SU-DHL-6 (cell line): ENCODE data around the gene CFAP161.

Experiments used
- H2AFZ ChIP-seq: fragments of 200-600 bp; sonication (generic); 2 replicates; pipeline ENCODE4 v1.6.1; 2014; ENCODE audit warnings: low read depth, mild to moderate bottlenecking, moderate library complexity, mixed read lengths, antibody characterized with exemption, low read length; ENCODE audit not compliant: severe bottlenecking
- H3F3A ChIP-seq: fragments of 200-600 bp; shearing (Covaris generic); 2 replicates; pipeline ENCODE4 v1.6.0; 2016; ENCODE audit warnings: antibody characterized with exemption, mild to moderate bottlenecking; ENCODE audit not compliant: insufficient read depth
- H3K27ac ChIP-seq: fragments of 200-600 bp; sonication (generic); 2 replicates; pipeline ENCODE4 v1.5.1; 2016; ENCODE audit warnings: low read depth, mild to moderate bottlenecking, low read length, moderate library complexity, mixed read lengths
- H3K27me3 ChIP-seq: fragments of 200-600 bp; sonication (generic), shearing (Covaris generic); 2 replicates; pipeline ENCODE4 v1.6.0; 2014; ENCODE audit warnings: mild to moderate bottlenecking, low read length
- H3K36me3 ChIP-seq: fragments of 200-600 bp; sonication (generic); 2 replicates; pipeline ENCODE4 v1.6.1; 2014; ENCODE audit warnings: mild to moderate bottlenecking, low read length, mixed read lengths
- H3K4me2 ChIP-seq: fragments of 300-600, 200-600 bp; shearing (Covaris generic), sonication (generic); 2 replicates; pipeline ENCODE4 v1.6.0; 2014; ENCODE audit warnings: low read length, low read depth, mild to moderate bottlenecking; ENCODE audit not compliant: poor library complexity, severe bottlenecking
- H3K4me3 ChIP-seq: fragments of 200-600 bp; sonication (generic); 2 replicates; pipeline ENCODE4 v1.5.1; 2014; ENCODE audit warnings: antibody characterized with exemption, low read length, mild to moderate bottlenecking, mixed read lengths; ENCODE audit not compliant: insufficient read depth, poor library complexity, severe bottlenecking
- H3K79me2 ChIP-seq: fragments of 200-600 bp; sonication (generic); 2 replicates; pipeline ENCODE4 v1.6.1; 2014; ENCODE audit warnings: mild to moderate bottlenecking, low read length, moderate library complexity; ENCODE audit not compliant: insufficient read depth
- H3K9ac ChIP-seq: fragments of 200-600 bp; sonication (generic); 2 replicates; pipeline ENCODE4 v1.7.0; 2014; ENCODE audit warnings: mild to moderate bottlenecking, low read length
- H3K9me2 ChIP-seq: fragments of 200-600 bp; sonication (generic); replicated peaks from 2 replicates; pipeline ENCODE4 v1.6.1; 2014; ENCODE audit warnings: low read length; ENCODE audit not compliant: insufficient read depth
- H3K9me3 ChIP-seq: fragments of 200-600 bp; sonication (generic); 2 replicates; pipeline ENCODE4 v1.6.1; 2014; ENCODE audit warnings: low read length, mixed read lengths; ENCODE audit not compliant: insufficient read depth
- H4K20me1 ChIP-seq: fragments of 200-600 bp; sonication (generic); 2 replicates; pipeline ENCODE4 v1.6.1; 2014; ENCODE audit warnings: low read depth, mild to moderate bottlenecking, antibody characterized with exemption, low read length, moderate library complexity, mixed read lengths
- EZH2phosphoT487 ChIP-seq: fragments of 200-600 bp; sonication (generic), shearing (Covaris generic); conservative IDR thresholded peaks from 2 replicates; pipeline ENCODE4 v1.6.1; 2018; ENCODE audit warnings: mild to moderate bottlenecking, antibody characterized with exemption, low read length, moderate library complexity, mixed read lengths
- TF ChIP-seq, protein P1 (sequence below): fragments of 200-600 bp; sonication (generic); IDR thresholded peaks from one replicate; pipeline ENCODE4 v1.5.1; 2017; ENCODE audit warnings: antibody characterized with exemption, mild to moderate bottlenecking, low read length, moderate library complexity; ENCODE audit not compliant: insufficient read depth, poor library complexity, severe bottlenecking

CFAP161 gene

DNA sequence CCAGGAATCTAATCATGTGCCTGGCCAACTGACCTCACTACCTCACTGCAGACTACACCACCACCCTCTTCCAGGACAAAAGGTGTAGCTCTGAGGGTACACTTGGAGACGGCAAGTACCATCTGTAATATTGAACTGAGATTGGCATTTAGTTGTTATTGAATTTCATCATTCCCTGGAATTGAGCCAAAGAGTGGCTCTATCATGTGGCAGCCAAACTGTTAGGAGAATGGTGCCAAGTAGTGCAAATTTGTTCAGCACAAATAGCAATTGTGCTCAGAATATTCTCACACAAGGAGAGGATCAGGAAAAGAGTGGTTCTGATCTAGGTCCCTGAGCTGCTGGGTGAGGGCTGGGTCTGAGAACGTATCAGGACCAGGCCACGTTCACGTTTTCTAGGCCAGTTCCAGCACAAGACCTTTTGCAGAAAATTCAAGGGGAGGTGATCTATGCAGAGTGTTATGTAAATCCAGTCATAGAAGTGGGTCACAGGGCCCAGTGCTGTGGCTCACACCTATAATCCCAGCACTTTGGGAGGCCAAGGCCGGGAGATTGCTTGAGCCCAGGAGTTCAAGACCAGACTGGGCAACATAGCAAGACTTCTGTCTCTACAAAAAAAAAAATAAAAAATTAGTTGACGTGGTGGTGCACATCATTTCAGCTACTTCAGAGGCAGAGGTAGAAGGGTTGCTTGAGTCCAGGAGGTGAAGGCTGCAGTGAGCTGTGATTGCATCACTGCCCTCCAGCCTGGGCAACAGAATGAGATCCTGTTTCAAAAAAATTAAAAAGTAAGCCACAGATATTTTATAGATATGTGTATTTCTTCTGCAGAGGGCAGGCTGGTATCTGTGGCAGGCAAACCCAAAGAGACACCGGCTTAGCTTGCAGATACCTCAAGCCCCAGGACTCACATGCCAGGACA, 31.9 kb upstream of the CFAP161 start:
- no peaks in the 10 kb centered on the region for H3K9me2 ChIP-seq
- H3K36me3 ChIP-seq: no peaks in the 10 kb centered on the region
- H3K9me3 ChIP-seq: no peaks in the 10 kb centered on the region
- TF ChIP-seq EZH2phosphoT487: no peak
- TF ChIP-seq, protein P1, sequence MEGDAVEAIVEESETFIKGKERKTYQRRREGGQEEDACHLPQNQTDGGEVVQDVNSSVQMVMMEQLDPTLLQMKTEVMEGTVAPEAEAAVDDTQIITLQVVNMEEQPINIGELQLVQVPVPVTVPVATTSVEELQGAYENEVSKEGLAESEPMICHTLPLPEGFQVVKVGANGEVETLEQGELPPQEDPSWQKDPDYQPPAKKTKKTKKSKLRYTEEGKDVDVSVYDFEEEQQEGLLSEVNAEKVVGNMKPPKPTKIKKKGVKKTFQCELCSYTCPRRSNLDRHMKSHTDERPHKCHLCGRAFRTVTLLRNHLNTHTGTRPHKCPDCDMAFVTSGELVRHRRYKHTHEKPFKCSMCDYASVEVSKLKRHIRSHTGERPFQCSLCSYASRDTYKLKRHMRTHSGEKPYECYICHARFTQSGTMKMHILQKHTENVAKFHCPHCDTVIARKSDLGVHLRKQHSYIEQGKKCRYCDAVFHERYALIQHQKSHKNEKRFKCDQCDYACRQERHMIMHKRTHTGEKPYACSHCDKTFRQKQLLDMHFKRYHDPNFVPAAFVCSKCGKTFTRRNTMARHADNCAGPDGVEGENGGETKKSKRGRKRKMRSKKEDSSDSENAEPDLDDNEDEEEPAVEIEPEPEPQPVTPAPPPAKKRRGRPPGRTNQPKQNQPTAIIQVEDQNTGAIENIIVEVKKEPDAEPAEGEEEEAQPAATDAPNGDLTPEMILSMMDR: no peak
- H3K4me2 ChIP-seq: no peak overlapping the region
- H3K9ac ChIP-seq: no peak overlapping the region
- H2AFZ ChIP-seq: no peak overlapping the region
- no peaks in the 10 kb centered on the region for H4K20me1 ChIP-seq
- H3K79me2 ChIP-seq: no peaks in the 10 kb centered on the region
- no peak overlapping the region for H3K4me3 ChIP-seq
- no peaks in the 10 kb centered on the region for H3F3A ChIP-seq
- H3K27ac ChIP-seq: no peak overlapping the region
- 0 out of 2 replicates have a peak, but pooled peaks cover 5% of the 10 kb centered on the region for H3K27me3 ChIP-seq

DNA sequence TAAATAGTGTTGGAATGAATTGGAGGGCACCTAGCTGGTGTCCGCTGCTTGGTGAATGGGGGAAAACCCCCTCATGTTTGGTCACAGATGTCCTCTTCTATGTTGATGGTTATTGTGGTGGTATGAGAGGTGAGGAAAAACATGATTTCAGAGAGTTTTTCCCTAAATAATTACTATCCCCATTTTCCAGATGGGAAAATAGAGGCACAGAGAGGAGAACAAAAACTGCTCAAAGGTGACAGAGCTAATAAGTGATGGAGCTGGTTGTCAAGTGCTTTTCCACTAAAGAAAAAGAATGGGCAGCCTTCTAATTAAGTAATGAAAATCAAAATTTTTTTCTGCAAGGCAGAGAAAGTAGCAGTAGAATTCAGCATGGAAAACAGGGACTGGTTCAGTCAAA, 30.2 kb upstream of the CFAP161 start:
- no peaks in the 10 kb centered on the region for H4K20me1 ChIP-seq
- H3K27me3 ChIP-seq: 0 out of 2 replicates have a peak, but pooled peaks cover 5% of the 10 kb centered on the region
- H3F3A ChIP-seq: no peaks in the 10 kb centered on the region
- H3K79me2 ChIP-seq: no peaks in the 10 kb centered on the region
- no peaks in the 10 kb centered on the region for H3K9me3 ChIP-seq
- H3K4me2 ChIP-seq: no peak overlapping the region
- no peak overlapping the region for H2AFZ ChIP-seq
- H3K9ac ChIP-seq: no peak overlapping the region
- no peaks in the 10 kb centered on the region for H3K36me3 ChIP-seq
- H3K27ac ChIP-seq: no peak overlapping the region
- no peak for TF ChIP-seq EZH2phosphoT487
- TF ChIP-seq, protein P1: no peak
- H3K9me2 ChIP-seq: no peaks in the 10 kb centered on the region
- no peak overlapping the region for H3K4me3 ChIP-seq

DNA sequence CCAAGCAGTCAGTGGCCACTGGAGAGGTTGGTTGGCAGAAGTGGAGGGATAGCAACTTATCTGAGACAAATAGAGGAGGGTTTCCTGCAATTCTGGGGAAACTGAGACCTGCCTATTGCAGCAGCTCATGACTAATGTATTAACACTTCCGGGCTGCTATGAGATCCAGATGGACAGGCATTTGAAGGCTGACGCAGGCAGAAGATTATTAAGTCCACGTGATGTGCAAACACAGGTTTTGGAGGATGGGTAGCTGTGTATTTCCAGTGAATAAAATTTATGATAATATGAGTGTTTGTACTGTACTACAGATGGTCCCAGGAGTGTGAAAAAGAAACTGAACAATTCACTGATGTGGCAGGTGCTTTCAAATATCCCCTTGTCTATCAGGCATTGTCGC, 28.5 kb upstream of the CFAP161 start:
- TF ChIP-seq EZH2phosphoT487: no peak
- TF ChIP-seq, protein P1: no peak
- Histone ChIP-seq H2AFZ (no peak overlapping the region), H3K36me3 (no peaks in the 10 kb centered on the region), H3K9me3 (no peaks in the 10 kb centered on the region), H3K27ac (no peak overlapping the region), H3F3A (no peaks in the 10 kb centered on the region), H3K9ac (no peak overlapping the region), H3K4me3 (no peak overlapping the region), H3K79me2 (no peaks in the 10 kb centered on the region), H3K9me2 (no peaks in the 10 kb centered on the region), H3K4me2 (no peak overlapping the region), H4K20me1 (no peaks in the 10 kb centered on the region), H3K27me3 (0 out of 2 replicates have a peak, but pooled peaks cover 5% of the 10 kb centered on the region)
